HL-60 (cell line): Measurements from ENCODE around the gene DNAL1.

Experiments
- DNase-seq, 2 experiments: peaks; one replicate each; pipeline ENCODE4 v3.0.0-alpha.2; 2010 to 2020; ENCODE audit warnings: low read depth in 1 of 2, low spot score in 1 of 2
- H3K27ac ChIP-seq: fragments of 250-450 bp; sonication (Bioruptor Pico); replicated peaks from 2 replicates; pipeline ENCODE4 v1.5.1; 2020; ENCODE audit warnings: mild to moderate bottlenecking, moderate library complexity
- H3K27me3 ChIP-seq: fragments of 250-450 bp; sonication (Bioruptor Pico); 2 replicates; pipeline ENCODE4 v1.5.1; 2021; ENCODE audit warnings: mild to moderate bottlenecking, moderate library complexity; ENCODE audit not compliant: insufficient read depth, poor library complexity, severe bottlenecking
- H3K4me3 ChIP-seq: replicated peaks from 2 replicates; pipeline ENCODE4 v1.5.1; 2011; ENCODE audit warnings: mild to moderate bottlenecking, control low read depth, low read length; ENCODE audit not compliant: insufficient read depth
- GABPA ChIP-seq: IDR thresholded peaks from 2 replicates; pipeline ENCODE4 v1.6.1; 2012; ENCODE audit warnings: low read depth
- POLR2AphosphoS5 ChIP-seq: IDR thresholded peaks from 2 replicates; pipeline ENCODE4 v1.6.1; 2012; ENCODE audit warnings: low read depth
- SPI1 ChIP-seq: IDR thresholded peaks from 2 replicates; pipeline ENCODE4 v1.6.1; 2012; ENCODE audit warnings: low read depth, mild to moderate bottlenecking, borderline replicate concordance
- TF ChIP-seq, protein P1 (sequence below): IDR thresholded peaks from 2 replicates; pipeline ENCODE4 v1.6.1; 2012; ENCODE audit warnings: low read depth; ENCODE audit not compliant: insufficient replicate concordance
- TF ChIP-seq, protein P2 (sequence below): IDR thresholded peaks from one replicate; pipeline ENCODE4 v1.5.1; 2011; ENCODE audit warnings: low read length, control low read depth, inconsistent platforms; ENCODE audit not compliant: insufficient read depth

The DNAL1 gene

DNA sequence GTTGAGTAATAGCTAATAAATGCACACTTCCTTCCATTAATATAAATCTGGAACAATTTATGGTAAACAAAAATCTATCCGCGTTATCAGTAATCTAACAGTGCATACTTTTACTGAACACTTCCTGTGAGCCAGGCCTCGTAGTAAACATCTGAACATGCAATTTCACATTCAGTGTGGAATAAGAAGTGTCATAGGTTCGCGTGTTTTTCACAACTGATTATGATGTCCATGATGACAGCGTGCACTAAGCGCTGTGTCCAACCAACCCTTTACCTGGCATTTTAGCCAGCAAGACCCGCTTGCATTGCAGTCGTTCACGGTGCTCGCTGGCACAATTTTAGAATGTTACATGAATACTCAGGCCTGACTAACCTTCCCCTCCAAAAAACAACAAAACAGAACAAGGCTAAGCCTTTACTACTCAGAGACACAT is 67.3 kb downstream of the DNAL1 start:
- TF ChIP-seq, protein P1, sequence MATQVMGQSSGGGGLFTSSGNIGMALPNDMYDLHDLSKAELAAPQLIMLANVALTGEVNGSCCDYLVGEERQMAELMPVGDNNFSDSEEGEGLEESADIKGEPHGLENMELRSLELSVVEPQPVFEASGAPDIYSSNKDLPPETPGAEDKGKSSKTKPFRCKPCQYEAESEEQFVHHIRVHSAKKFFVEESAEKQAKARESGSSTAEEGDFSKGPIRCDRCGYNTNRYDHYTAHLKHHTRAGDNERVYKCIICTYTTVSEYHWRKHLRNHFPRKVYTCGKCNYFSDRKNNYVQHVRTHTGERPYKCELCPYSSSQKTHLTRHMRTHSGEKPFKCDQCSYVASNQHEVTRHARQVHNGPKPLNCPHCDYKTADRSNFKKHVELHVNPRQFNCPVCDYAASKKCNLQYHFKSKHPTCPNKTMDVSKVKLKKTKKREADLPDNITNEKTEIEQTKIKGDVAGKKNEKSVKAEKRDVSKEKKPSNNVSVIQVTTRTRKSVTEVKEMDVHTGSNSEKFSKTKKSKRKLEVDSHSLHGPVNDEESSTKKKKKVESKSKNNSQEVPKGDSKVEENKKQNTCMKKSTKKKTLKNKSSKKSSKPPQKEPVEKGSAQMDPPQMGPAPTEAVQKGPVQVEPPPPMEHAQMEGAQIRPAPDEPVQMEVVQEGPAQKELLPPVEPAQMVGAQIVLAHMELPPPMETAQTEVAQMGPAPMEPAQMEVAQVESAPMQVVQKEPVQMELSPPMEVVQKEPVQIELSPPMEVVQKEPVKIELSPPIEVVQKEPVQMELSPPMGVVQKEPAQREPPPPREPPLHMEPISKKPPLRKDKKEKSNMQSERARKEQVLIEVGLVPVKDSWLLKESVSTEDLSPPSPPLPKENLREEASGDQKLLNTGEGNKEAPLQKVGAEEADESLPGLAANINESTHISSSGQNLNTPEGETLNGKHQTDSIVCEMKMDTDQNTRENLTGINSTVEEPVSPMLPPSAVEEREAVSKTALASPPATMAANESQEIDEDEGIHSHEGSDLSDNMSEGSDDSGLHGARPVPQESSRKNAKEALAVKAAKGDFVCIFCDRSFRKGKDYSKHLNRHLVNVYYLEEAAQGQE, result no peak
- TF ChIP-seq, protein P2, sequence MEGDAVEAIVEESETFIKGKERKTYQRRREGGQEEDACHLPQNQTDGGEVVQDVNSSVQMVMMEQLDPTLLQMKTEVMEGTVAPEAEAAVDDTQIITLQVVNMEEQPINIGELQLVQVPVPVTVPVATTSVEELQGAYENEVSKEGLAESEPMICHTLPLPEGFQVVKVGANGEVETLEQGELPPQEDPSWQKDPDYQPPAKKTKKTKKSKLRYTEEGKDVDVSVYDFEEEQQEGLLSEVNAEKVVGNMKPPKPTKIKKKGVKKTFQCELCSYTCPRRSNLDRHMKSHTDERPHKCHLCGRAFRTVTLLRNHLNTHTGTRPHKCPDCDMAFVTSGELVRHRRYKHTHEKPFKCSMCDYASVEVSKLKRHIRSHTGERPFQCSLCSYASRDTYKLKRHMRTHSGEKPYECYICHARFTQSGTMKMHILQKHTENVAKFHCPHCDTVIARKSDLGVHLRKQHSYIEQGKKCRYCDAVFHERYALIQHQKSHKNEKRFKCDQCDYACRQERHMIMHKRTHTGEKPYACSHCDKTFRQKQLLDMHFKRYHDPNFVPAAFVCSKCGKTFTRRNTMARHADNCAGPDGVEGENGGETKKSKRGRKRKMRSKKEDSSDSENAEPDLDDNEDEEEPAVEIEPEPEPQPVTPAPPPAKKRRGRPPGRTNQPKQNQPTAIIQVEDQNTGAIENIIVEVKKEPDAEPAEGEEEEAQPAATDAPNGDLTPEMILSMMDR, result no peak
- no peak for TF ChIP-seq POLR2AphosphoS5
- no peak for DNase-seq
- H3K27ac ChIP-seq, result no peak overlapping the region
- H3K4me3 ChIP-seq, result no peak overlapping the region
- H3K27me3 ChIP-seq, result no peaks in the 10 kb centered on the region

DNA sequence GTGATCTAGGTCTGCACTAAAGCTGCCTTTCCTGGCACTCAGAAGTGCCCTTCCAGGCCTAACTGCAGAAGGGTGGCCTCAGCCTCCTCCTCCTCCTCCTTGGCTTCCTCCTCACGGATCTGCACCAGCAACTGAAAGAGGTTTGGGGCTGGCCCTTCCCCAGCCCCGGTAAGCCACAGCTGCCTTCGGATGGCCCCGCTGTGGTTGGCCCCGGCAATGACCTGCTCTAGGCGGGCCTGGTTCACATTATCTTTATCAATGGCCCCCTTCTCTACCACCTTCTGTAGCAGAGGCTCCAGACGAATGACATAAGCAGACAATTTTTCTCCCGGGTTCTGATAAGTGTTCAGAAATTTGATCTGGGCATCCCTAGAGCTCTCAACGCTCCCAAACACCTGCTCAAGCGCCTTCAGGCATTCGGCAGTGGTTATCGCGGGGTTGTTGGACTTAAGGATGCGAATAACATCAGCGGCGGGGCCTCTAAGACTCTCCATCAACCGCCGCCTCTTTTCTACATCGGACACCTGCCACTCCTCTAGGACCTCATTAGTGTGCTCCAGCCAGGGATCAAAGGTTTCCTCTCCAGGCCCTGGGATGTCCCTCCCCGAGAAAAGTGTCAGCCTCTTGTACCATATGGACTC is 67.9 kb downstream of the DNAL1 start:
- DNase-seq, result no peak
- no peaks in the 10 kb centered on the region for H3K27me3 ChIP-seq
- no peak for TF ChIP-seq SPI1
- TF ChIP-seq, protein P2, result no peak
- TF ChIP-seq GABPA, result no peak
- TF ChIP-seq POLR2AphosphoS5, result no peak
- TF ChIP-seq, protein P1, result no peak
- H3K4me3 ChIP-seq, result no peak overlapping the region
- H3K27ac ChIP-seq, result no peak overlapping the region

DNA sequence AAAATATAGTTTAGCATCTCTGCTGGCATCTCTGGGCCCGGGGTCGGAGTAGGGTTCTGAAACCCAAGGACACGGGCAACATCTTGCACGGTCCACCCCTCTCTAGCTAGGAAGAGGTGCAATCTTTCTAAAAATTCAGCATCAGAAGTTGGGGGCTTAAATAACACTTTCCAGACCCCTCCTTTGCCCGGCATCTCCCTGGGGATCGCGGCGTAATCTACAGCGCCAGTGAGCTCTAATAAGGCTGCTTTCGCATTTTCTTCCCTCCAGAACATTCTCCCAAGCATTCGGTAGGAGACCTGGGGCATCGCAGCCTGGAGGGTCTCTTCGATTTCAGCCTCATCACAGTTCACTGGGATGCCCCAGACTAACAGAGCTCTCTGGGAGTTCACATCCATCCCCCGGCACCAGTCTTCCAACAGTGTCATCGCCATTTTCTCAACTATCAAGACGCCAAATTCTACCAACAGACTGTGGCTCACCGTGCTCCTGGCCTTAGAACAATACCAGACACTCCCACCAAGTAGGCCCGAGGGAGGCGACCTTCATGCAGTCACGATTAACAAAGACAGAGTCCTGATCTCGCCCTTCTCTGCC is 68.5 kb downstream of the DNAL1 start:
- H3K4me3 ChIP-seq, result peak overlapping the region; percentile 59
- H3K27ac ChIP-seq, result no peak overlapping the region
- DNase-seq, result no peak
- TF ChIP-seq SPI1 (no peak), POLR2AphosphoS5 (no peak), GABPA (no peak)
- TF ChIP-seq, protein P2, result no peak
- TF ChIP-seq, protein P1, result no peak
- H3K27me3 ChIP-seq, result no peaks in the 10 kb centered on the region
